Measurements from ENCODE around the gene KARS1. TPM values are rescaled to one million over a fixed set of nuclear protein-coding genes. Genes with fewer than 3 reads are reported as not detected.

Gene KARS1
- polyA plus RNA-seq, 1 donor from 2014 or later, result 151 TPM

- no peaks in the 10 kb centered on the region for H3K9me2 ChIP-seq (ENCODE audit: insufficient read depth, low read length)
- TF ChIP-seq RAD21 (conservative IDR thresholded peaks at IDR 0.05), result no peak
- TF ChIP-seq EZH2 (IDR thresholded peaks at IDR 0.05; ENCODE audit: borderline replicate concordance, insufficient read depth, low read length, poor library complexity, severe bottlenecking), result no peak
- TF ChIP-seq REST (IDR thresholded peaks at IDR 0.05; ENCODE audit: borderline replicate concordance), result no peak
- no peak for TF ChIP-seq SMC3 (conservative IDR thresholded peaks at IDR 0.05; ENCODE audit: poor library complexity)
- no peak for TF ChIP-seq CTCF (IDR thresholded peaks at IDR 0.05; ENCODE audit: poor library complexity, severe bottlenecking)
- no peak for TF ChIP-seq EP300 (conservative IDR thresholded peaks at IDR 0.05; ENCODE audit: poor library complexity, severe bottlenecking)
- TF ChIP-seq TAF1 (IDR thresholded peaks at IDR 0.05; ENCODE audit: low read depth), result no peak
- no peak overlapping the region for H3K4me3 ChIP-seq (ENCODE audit: low read length)
- no peaks in the 10 kb centered on the region for H4K20me1 ChIP-seq (ENCODE audit: insufficient read depth)
- no peak overlapping the region for H3K4me2 ChIP-seq (ENCODE audit: low read length)
- peaks cover 3% of the 10 kb centered on the region for H3K36me3 ChIP-seq (ENCODE audit: insufficient read depth, low read length)
- H3K27ac ChIP-seq (ENCODE audit: low read length), result no peak overlapping the region
- no peaks in the 10 kb centered on the region for H3K9me3 ChIP-seq (ENCODE audit: low read length)
- H2AFZ ChIP-seq (ENCODE audit: low read depth, low read length), result no peak overlapping the region
- H3F3A ChIP-seq (ENCODE audit: insufficient read depth, low read length, poor library complexity, severe bottlenecking), result no peaks in the 10 kb centered on the region
- H3K27me3 ChIP-seq (ENCODE audit: insufficient read depth, low read depth, low read length), result no peaks in the 10 kb centered on the region
- H3K79me2 ChIP-seq (replicated peaks; ENCODE audit: insufficient read depth, low read length), result no peaks in the 10 kb centered on the region
- no peak overlapping the region for H3K9ac ChIP-seq (ENCODE audit: low read length)
These were observed 31.8 kb downstream of the KARS1 start for GRCh38 chr16:75615619-75616018.

GRCh38 chr16:75614066-75614897, 33.2 kb downstream of the KARS1 start:
- Histone ChIP-seq H3K79me2 (replicated peaks; ENCODE audit: insufficient read depth, low read length) (no peaks in the 10 kb centered on the region), H3F3A (ENCODE audit: insufficient read depth, low read length, poor library complexity, severe bottlenecking) (no peaks in the 10 kb centered on the region), H4K20me1 (ENCODE audit: insufficient read depth) (no peaks in the 10 kb centered on the region), H3K27me3 (ENCODE audit: insufficient read depth, low read depth, low read length) (no peaks in the 10 kb centered on the region), H3K9me3 (ENCODE audit: low read length) (no peaks in the 10 kb centered on the region), H3K27ac (ENCODE audit: low read length) (no peak overlapping the region), H2AFZ (ENCODE audit: low read depth, low read length) (no peak overlapping the region), H3K9me2 (ENCODE audit: insufficient read depth, low read length) (no peaks in the 10 kb centered on the region), H3K4me2 (ENCODE audit: low read length) (no peak overlapping the region), H3K9ac (ENCODE audit: low read length) (no peak overlapping the region), H3K4me3 (ENCODE audit: low read length) (no peak overlapping the region), H3K36me3 (ENCODE audit: insufficient read depth, low read length) (peaks cover 3% of the 10 kb centered on the region)
- no peak for TF ChIP-seq RAD21 (conservative IDR thresholded peaks at IDR 0.05)
- TF ChIP-seq EZH2 (IDR thresholded peaks at IDR 0.05; ENCODE audit: borderline replicate concordance, insufficient read depth, low read length, poor library complexity, severe bottlenecking), result no peak
- no peak for TF ChIP-seq SMC3 (conservative IDR thresholded peaks at IDR 0.05; ENCODE audit: poor library complexity)
- TF ChIP-seq REST (IDR thresholded peaks at IDR 0.05; ENCODE audit: borderline replicate concordance), result no peak
- no peak for TF ChIP-seq POLR2AphosphoS5 (IDR thresholded peaks at IDR 0.05)
- no peak for TF ChIP-seq EP300 (conservative IDR thresholded peaks at IDR 0.05; ENCODE audit: poor library complexity, severe bottlenecking)
- no peak for TF ChIP-seq CTCF (IDR thresholded peaks at IDR 0.05; ENCODE audit: poor library complexity, severe bottlenecking)
- no peak for TF ChIP-seq MXI1 (conservative IDR thresholded peaks at IDR 0.05; ENCODE audit: poor library complexity, severe bottlenecking)
- TF ChIP-seq TAF1 (IDR thresholded peaks at IDR 0.05; ENCODE audit: low read depth), result no peak
